Vagina (tissue), 2 donors: ENCODE results near the gene TOGARAM1.

ENCODE experiments used
- POLR2A ChIP-seq, 2 donors: fragments of 450-650 bp; IDR thresholded peaks; one replicate each; pipeline ENCODE4 v1.6.1; 2017; ENCODE audit warnings: antibody characterized with exemption in 2 of 2, mild to moderate bottlenecking in 2 of 2, moderate library complexity in 2 of 2
- TF ChIP-seq, protein P1 (sequence below), 3 experiments: fragments of 450-650 bp in 2 of 3; fragments of 200-600 bp in 1 of 3; sonication (generic) in 1 of 3; IDR thresholded peaks; one replicate each; pipeline ENCODE4 v1.5.1; 2017 to 2019; ENCODE audit warnings: antibody characterized with exemption in 3 of 3, mild to moderate bottlenecking in 2 of 3, moderate library complexity in 2 of 3

DNA sequence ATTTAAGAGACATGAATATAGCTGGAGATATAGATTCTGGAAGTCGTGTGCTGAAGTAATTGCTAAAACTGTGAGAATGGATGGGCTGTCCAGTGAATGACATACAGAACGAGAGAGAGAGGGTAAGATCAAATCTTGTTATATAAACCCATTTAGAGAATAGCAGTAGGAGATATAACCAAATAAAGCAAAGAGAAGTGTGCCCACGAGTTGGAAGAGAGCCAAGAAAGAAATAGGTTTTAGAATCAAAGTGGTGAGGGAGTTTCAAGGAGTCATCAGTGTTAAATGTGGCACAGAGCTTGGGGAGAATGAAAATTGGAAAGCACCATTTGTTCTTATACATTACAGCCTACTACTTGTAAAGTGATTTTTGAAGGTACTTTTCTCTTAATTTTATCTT, 19.2 kb downstream of the TOGARAM1 start:
- TF ChIP-seq, protein P1, sequence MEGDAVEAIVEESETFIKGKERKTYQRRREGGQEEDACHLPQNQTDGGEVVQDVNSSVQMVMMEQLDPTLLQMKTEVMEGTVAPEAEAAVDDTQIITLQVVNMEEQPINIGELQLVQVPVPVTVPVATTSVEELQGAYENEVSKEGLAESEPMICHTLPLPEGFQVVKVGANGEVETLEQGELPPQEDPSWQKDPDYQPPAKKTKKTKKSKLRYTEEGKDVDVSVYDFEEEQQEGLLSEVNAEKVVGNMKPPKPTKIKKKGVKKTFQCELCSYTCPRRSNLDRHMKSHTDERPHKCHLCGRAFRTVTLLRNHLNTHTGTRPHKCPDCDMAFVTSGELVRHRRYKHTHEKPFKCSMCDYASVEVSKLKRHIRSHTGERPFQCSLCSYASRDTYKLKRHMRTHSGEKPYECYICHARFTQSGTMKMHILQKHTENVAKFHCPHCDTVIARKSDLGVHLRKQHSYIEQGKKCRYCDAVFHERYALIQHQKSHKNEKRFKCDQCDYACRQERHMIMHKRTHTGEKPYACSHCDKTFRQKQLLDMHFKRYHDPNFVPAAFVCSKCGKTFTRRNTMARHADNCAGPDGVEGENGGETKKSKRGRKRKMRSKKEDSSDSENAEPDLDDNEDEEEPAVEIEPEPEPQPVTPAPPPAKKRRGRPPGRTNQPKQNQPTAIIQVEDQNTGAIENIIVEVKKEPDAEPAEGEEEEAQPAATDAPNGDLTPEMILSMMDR (IDR thresholded peaks at IDR 0.05), result no peak
- no peak for TF ChIP-seq POLR2A (IDR thresholded peaks at IDR 0.05)
